ENCODE measurements around the gene TAOK2. TPM values are rescaled to one million over a fixed set of nuclear protein-coding genes. Genes with fewer than 3 reads are reported as not detected.

Gene TAOK2
- total and polyA plus RNA-seq, 2 of the 13 experiments (the other 11 are each of a cell fraction or from before 2014, with no cell fraction given) = 17.4 to 43.2 TPM

DNA sequence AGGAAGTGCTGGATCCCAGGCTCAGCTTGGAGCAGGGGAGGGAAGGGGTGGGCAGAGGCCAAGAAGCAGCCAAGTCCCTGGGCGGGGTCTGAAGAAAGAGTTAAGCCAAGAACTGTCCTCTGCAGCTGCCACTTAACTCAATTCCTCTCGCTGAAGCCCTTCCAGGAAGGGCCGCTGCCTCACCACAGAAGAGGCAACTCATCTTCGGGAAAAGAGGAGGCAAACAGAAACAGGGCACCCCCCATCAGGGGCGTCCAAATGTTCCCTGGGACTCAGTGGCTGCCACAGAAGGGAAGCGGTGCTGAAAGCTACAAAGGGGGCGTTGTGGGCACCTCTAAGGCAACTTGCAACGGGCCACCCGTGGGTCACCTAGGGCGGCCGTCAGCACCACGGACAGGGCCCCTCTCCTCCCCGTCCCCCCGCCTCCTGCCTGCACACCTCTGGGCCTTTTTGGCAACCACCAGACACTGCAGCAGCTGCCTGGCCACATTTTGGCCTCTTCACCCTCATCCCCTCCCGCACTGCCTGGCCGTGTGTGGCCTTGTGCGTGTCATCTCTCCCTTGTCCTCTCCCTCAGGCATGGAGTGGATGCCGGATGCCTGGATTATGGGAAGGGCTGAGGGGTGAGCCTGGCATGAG, 54.9 kb downstream of the TAOK2 start (continued):
- TF ChIP-seq SATB2 (CRISPR knock-in tag; IDR thresholded peaks at IDR 0.05) (no peak), ZBTB42 (CRISPR knock-in tag; IDR thresholded peaks at IDR 0.05) (no peak), MATR3 (CRISPR knock-in tag; IDR thresholded peaks at IDR 0.05) (no peak), MTF2 (CRISPR knock-in tag; IDR thresholded peaks at IDR 0.05; ENCODE audit: borderline replicate concordance) (no peak), NFYB (CRISPR knock-in tag; IDR thresholded peaks at IDR 0.05) (no peak), FOXM1 (CRISPR knock-in tag; IDR thresholded peaks at IDR 0.05) (no peak), ZNF207 (IDR thresholded peaks at IDR 0.05; ENCODE audit: borderline replicate concordance) (no peak), SOX13 (IDR thresholded peaks at IDR 0.05) (no peak), SOX13 (CRISPR knock-in tag; conservative IDR thresholded peaks at IDR 0.05 in 1 of 2, IDR thresholded peaks at IDR 0.05 in 1 of 2) (0 out of 4 replicates have a peak, but pooled peaks of 1 of the 2 experiments have one; percentile 27), SAFB2 (CRISPR knock-in tag; IDR thresholded peaks at IDR 0.05; ENCODE audit: borderline replicate concordance, low read depth) (0 out of 2 replicates have a peak, but pooled peaks have one; percentile 59), ZNF879 (CRISPR knock-in tag; IDR thresholded peaks at IDR 0.05) (0 out of 2 replicates have a peak, but pooled peaks have one; percentile 42), SALL1 (CRISPR knock-in tag; IDR thresholded peaks at IDR 0.05) (peak; percentile 67), WIZ (CRISPR knock-in tag; IDR thresholded peaks at IDR 0.05) (peak; percentile 87), ZFX (CRISPR knock-in tag; IDR thresholded peaks at IDR 0.05; ENCODE audit: low read depth) (no peak), SP1 (IDR thresholded peaks at IDR 0.05) (no peak), SP1 (CRISPR knock-in tag; IDR thresholded peaks at IDR 0.05) (no peak), MXI1 (IDR thresholded peaks at IDR 0.05; ENCODE audit: borderline replicate concordance, low read depth, low read length) (0 out of 3 replicates have a peak, but pooled peaks have one; percentile 29), ZNF430 (CRISPR knock-in tag; IDR thresholded peaks at IDR 0.05) (peak; percentile 44; the same call in 1 of the 2 replicates), MEF2D (CRISPR knock-in tag; IDR thresholded peaks at IDR 0.05) (no peak; the same call in 1 of the 2 replicates)
- TF ChIP-seq, protein P1, sequence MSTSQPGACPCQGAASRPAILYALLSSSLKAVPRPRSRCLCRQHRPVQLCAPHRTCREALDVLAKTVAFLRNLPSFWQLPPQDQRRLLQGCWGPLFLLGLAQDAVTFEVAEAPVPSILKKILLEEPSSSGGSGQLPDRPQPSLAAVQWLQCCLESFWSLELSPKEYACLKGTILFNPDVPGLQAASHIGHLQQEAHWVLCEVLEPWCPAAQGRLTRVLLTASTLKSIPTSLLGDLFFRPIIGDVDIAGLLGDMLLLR (CRISPR knock-in tag; IDR thresholded peaks at IDR 0.05) = no peak
- TF ChIP-seq, protein P2, sequence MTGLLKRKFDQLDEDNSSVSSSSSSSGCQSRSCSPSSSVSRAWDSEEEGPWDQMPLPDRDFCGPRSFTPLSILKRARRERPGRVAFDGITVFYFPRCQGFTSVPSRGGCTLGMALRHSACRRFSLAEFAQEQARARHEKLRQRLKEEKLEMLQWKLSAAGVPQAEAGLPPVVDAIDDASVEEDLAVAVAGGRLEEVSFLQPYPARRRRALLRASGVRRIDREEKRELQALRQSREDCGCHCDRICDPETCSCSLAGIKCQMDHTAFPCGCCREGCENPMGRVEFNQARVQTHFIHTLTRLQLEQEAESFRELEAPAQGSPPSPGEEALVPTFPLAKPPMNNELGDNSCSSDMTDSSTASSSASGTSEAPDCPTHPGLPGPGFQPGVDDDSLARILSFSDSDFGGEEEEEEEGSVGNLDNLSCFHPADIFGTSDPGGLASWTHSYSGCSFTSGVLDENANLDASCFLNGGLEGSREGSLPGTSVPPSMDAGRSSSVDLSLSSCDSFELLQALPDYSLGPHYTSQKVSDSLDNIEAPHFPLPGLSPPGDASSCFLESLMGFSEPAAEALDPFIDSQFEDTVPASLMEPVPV (CRISPR knock-in tag; IDR thresholded peaks at IDR 0.05) = no peak
- TF ChIP-seq, protein P3, sequence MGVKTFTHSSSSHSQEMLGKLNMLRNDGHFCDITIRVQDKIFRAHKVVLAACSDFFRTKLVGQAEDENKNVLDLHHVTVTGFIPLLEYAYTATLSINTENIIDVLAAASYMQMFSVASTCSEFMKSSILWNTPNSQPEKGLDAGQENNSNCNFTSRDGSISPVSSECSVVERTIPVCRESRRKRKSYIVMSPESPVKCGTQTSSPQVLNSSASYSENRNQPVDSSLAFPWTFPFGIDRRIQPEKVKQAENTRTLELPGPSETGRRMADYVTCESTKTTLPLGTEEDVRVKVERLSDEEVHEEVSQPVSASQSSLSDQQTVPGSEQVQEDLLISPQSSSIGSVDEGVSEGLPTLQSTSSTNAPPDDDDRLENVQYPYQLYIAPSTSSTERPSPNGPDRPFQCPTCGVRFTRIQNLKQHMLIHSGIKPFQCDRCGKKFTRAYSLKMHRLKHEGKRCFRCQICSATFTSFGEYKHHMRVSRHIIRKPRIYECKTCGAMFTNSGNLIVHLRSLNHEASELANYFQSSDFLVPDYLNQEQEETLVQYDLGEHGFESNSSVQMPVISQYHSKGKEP (CRISPR knock-in tag; IDR thresholded peaks at IDR 0.05) = peak; percentile 54; the same call in 1 of the 2 replicates
- TF ChIP-seq, protein P4, sequence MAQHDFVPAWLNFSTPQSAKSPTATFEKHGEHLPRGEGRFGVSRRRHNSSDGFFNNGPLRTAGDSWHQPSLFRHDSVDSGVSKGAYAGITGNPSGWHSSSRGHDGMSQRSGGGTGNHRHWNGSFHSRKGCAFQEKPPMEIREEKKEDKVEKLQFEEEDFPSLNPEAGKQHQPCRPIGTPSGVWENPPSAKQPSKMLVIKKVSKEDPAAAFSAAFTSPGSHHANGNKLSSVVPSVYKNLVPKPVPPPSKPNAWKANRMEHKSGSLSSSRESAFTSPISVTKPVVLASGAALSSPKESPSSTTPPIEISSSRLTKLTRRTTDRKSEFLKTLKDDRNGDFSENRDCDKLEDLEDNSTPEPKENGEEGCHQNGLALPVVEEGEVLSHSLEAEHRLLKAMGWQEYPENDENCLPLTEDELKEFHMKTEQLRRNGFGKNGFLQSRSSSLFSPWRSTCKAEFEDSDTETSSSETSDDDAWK (CRISPR knock-in tag; IDR thresholded peaks at IDR 0.05) = no peak

Data from HepG2 (cell line).